HG03064 (cell line): ENCODE results near the gene ZFPM1.
"Not testable (repeated sequence)": the region's sequence is repeated elsewhere in the genome, so short reads cannot be mapped to it uniquely, and the experiment has no call there.

Experiments
- ATAC-seq: cut with Tn5 transposase; IDR thresholded peaks from one replicate; pipeline ENCODE4 v1.9.1; 2021; ENCODE audit warnings: low read depth; ENCODE audit not compliant: unreplicated experiment

ZFPM1 gene

DNA sequence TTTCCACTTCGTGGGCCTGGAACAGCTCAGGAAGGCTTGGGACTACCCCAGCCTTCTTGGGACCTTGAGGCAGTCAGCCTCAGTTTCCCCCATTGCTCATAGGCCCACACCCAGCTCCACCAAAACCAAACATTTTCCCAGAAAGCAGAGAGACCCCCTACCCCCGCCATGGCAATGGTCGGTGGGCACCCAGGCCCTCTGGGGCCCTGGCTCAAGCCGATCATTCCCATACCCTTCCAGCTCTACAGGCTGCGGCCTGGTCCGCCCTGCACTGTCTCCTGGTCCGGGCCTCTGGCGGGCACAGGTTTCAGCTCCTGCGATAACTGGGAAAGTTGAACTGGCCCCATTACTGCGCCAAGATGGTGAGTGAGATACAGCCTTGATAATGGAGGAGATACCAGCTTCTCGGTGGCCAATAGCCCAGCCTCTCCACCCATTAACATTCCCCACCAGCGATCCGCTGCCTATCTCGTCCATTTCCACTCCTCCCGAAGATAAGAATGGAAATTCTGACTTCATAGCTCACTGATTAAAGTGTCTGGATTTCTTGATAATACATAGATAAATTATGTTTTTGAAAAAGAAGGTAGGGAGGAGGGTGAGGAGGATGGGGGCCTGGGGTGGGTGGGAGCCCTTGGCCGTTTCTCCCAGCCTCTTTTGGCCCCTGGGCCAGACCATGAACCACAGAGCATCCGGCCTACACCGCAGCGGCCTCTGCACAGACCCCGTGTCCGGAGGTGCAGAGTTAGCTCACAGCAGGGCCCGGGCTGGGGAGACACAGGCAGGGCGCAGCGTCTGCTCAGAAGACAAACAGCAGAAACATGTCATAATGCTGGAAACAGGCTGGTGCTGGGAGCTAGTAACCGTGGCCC, 11.6 kb downstream of the ZFPM1 start:
- ATAC-seq = no peak

DNA sequence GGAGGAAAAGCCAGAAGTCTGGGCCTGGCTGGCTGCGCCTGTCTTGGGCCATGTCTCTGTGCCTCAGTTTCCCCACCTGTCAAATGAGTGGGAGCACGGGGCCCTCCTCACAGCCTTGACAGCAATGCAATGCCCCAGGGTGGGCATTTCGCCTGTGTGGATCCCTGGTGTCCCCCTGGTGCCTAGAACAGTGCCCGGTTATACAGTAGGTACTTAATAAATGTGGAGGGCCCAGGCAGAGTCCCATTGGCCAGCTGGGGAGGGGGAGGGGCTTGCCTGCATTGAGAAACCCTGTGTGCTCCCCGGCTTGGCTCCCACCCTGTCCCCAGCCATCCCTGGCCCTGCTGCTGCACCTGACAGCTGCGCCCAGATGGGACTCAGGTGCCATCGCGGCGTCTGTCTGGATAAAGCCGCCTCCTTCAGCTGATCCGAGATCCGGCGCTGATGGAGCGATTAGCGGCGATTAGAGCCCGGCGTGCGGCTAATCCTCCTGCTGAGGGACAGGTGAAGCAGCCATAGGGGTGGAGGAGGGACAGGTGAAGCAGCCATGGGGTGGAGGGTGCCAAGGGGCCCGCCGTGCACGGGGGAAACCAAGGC, 12.4 kb downstream of the ZFPM1 start:
- ATAC-seq = no peak

DNA sequence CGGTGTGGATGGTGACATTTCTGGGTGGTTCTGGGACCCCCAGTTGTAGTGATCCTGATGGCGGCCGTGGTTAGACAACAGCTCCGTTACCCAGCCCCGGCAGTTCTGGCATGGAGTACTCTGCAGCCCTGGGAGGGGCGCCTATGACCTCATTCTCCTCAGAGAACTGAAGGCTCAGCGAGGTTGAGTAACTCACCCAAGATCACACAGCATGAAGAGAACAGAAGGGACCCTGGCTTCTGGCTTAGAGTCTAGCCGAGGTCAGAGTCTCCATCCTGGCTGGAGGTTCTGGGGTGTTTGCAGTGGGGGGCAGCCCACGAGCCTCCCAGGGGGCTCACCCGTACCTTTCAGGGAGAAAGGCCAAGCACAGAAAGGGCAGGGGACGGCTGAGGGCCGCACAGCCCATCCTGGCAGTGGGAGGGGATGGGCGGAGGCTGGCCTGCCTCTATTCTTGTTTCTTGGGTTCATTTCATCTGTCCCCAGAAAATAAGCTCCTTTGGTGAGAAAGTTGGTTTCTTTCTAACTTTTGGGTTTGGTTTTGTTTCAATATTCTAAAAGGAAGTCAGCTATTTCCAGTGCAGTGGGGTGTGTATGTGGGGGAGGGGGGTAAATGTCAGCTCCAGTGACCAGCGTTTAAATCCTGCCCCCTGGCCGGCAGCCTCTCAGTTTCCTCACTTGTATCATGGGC, 13.2 kb downstream of the ZFPM1 start:
- no peak for ATAC-seq

DNA sequence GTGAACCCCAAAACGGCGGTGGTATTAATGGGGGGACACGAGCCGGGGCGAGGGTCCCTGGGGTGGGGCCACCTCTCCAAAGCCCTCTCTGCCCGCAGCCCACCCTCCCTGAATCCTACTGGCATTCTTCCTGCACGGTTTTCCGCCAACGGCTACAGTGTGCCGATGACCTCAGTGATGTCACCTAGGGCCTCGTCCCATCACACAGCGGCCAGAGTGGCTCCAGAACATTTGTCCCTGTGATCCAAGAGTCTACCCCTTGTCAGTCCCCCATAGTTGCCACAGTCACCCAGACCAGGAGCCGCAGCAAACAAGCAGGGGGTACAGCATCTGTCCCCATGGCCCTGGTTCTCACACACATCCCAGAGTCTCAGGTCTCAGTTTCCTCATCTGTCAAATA, 13.9 kb downstream of the ZFPM1 start:
- no peak for ATAC-seq

DNA sequence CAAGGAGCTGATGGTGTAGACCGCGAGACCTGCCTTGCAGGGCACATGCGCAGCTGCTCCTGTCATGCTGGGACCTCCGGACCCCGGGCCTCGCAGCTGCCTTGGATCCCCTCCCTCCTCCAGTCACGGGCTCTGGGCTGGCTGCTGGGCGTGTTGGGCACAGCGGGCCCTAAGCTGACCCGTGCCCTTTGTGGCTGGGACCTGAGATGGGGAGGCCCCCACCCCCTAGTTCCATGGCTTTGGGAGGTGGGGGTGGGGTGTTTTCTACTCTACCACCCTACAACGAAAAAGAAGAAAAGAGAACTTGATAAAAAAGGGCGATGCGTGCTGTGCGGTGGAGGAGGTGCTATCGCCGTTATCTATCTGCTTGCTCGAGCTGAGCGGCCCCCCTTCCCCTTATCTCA, 14.5 kb downstream of the ZFPM1 start:
- no peak for ATAC-seq

DNA sequence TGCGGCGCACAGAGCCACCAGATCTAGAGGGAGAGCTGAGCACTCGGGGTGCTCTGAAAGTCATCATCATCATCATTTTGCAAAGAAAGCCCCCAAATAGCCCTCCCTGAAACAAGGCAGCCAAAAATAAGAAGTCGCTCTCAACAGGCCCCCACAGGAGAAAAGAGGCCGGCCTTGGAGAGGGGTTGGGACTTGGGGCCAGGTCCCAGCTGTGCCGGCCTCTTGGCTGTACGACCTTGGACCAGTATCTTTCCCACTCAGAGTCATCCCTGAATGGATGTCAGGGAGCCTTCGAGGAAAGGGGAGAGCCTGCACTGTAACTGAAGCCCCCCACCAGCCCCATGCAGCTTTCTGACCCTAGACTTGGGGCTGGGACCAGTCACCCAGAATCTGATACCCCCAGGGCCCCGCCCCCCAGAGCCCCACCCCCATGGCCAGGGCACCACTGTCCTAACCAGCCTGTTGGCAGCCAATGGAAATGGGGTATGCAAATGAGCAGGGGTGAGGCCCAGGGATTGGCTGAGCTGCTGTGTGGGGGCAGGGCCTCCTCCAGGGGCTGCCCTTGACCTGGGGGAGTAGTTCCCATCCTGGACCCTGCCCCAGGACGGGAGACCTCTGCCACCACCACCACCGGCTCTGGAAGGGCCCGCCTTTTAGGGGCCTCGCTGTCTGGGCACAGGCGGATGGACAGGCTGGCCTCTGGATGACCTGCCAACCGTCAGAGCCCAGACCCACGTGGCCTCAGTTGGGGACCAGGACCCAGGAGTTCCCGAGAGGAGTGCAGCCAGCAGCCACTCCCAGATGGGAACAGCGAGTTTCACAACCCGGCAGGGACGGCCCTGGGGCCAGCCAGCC, 15.4 kb downstream of the ZFPM1 start:
- no peak for ATAC-seq

DNA sequence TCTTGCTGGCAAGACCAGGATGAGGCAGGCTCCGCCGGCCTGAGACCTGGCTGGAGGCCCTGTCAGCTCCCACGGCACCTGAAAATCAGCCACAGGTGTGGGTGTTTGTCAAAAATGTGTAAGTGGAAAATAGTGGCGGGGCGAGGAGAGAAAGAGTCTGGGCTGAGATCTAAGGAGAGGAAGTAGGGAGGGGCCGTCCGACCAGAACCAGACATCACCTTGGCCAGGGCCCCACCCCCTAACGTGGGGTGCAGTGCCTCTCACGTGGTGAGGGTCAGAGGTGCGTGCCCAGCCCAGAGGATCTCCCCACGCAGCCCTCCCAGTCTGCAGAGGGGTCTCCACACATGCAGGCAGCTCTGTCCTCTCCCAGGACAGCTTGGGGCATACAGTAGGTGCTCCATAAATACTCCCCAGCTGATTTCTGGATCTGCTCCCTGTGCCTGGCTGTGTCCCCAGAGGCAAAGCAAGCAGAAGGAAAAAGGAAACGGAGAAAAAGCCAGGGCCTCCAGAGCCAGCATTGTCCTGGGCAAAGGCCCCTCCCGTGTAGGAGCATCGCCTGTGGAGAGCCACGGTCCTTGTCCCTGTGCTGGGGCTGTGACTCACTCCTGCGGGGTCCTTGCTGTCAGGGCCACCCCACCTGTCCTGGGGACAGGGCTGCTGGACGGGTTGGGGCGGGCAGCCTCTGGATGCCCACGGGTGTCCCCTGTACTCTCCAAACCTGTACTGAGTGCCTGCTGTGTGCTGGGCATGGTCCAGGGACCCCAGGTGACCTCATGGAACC, 16.7 kb downstream of the ZFPM1 start:
- ATAC-seq = no peak

DNA sequence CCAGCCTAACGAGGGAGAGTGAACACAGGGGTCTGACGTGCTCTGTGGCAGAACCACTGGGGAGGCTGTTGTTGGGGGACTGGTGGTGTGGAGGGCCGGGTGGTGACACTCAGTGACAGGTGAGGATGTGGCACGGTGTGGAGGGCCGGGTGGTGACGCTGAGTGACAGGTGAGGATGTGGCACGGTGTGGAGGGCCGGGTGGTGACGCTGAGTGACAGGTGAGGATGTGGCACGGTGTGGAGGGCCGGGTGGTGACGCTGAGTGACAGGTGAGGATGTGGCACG, 17.3 kb downstream of the ZFPM1 start:
- ATAC-seq = not testable (repeated sequence)

DNA sequence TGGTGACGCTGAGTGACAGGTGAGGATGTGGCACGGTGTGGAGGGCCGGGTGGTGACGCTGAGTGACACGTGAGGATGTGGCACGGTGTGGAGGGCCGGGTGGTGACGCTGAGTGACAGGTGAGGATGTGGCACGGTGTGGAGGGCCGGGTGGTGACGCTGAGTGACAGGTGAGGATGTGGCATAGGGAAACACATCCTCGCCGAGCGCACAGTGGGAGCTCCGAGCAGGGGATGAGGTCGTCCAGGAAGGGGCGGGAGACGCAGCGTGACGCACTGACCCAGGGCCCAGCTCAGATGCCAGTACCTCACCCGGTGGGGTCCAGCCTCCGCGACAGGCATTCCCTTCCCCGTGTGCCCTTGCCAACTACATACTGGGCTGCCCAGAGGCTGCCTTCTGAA, 17.6 kb downstream of the ZFPM1 start:
- not testable (repeated sequence) for ATAC-seq

DNA sequence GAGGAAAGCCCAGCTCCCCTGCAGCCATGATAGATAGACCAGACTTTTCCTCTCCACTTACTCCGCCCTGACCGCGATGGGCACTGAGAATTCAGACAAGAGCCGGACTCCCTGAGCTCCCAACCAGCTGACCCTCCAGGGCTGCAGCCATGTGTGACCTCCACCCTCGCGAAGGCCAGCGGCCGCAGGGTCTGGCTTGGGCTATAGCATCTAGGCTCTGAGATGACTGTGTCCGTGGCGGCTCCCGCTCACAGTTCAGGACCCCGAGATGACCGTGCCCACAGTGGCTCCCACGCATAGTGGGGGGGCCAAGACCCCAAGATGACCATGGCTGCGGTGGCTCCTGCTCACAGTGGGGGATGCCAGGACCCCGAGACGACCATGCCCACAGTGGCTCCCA, 18.0 kb downstream of the ZFPM1 start:
- no peak for ATAC-seq

DNA sequence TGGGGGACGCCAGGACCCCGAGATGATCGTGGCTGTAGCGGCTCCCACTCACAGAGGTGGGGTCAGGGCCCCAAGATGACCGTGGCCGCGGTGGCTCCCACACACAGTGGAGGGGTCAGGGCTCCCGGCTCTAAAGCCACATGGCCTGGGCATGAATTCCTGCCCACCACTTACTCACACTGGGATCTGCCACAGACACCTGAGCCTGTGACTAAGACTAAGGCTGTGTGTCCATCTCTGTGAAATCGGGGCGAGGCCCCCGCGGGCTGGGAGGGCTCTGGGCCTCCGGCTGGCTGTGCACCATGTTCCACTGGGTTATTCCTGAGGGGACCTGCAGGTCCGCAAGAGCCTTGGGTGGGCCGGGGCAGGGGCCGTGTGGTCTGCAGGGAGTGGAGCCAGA, 18.5 kb downstream of the ZFPM1 start:
- ATAC-seq = no peak

DNA sequence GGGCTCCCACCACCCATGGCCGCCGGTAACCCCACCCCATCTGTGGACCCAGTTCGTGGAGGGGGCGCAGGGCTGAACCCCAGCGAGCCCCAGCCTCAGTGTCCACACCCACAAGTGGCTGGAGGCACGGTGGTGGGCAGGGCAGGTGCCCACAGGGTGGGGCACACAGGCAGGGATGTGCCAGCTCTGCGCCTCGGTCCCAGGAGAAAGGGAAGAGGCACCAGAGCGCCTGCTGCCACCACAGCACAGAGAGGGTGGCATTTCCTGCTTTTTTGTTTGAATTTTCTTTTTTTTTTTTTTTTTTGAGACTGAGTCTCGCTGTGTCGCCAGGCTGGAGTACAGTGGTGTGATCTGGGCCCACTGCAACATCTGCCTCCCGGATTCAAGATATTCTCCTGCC, 19.0 kb downstream of the ZFPM1 start:
- no peak for ATAC-seq

DNA sequence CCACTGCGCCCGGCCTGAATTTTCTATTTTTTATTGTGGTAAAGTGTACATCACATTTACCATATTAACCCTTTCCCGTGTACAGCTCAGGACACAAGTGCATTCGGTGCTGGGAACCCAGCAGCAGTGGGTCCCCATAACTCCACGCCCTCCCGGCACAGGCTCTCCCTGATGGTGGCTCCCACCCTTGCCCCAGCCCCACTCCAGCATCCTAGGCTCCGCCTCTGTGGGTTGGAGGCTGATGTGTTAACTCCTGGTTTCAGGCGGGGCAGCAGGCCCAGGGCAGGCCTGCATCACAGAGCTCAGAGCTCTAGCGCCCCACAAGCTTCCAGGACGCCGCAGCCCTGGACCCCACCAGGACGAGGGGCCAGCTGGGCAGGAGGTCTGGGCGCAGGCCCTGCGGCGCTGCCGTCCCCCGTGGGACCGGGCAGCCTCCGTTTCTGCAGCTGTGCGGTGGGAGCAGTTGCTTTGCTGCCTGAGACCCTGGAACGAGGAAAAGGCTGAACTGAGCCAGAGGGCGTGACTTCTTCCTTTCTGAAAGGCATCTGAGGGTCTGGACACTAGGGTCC, 19.6 kb downstream of the ZFPM1 start:
- no peak for ATAC-seq

DNA sequence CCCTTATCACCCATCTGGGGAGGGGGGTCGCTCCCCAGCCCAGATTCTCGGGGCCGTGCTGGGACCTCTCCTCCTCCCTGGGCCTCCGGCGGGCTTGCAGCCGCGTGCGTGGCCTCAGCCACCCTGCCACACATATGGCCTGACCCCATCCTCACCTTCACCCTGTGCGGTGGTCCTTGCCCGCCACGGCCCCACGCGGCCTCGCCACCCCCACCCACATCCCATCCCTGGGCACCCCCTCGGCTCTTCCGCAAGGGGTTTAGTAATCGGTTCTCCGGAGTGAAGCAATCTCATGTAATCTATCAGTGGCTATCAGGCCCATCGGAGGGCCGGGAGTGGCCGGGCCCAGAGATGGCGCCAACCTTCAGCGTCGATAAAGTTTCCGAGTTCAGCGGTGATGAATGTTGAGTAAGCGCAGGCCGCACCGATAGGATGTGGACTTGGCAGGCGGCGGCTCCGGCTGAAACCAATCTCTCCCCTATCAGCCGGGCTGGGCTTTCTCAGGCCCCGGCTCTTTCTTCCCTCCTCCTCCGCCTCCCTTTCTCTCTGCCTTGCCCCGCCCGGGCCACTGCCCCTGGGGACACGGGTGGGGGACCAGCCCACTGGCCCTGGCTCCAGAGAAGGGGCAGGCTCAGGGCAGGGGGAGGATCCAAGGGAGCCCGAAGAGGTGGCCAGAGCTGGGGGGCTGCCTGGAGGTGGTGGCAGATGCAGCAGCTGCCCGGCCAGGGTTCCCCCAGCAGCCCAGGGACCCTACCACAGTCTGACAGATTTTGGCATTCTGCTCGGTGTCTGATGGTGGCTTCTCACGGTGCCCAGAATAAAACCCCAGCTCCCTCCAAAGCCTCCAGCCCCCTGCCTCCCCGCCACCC, 20.8 kb downstream of the ZFPM1 start:
- ATAC-seq = no peak

DNA sequence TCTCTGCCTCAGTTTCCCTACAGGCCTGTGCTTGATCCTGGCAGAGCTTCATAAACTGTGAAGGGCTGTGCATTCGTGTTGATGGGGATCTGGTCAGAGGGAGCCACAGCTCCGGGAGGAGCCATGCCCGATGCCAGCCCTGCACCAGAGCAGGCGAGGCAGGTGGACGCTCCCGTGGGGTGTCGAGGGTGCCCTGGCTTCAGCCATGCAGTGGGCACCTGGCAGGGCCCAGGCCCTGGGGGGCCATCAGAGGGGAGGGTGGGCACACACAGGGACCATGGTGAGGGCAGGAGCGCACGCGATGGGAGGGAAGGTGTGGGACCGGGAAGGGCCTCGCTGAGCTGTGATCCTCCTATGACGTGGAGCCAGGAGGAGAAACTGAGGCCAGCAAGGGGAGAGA, 22.0 kb downstream of the ZFPM1 start:
- ATAC-seq = no peak

DNA sequence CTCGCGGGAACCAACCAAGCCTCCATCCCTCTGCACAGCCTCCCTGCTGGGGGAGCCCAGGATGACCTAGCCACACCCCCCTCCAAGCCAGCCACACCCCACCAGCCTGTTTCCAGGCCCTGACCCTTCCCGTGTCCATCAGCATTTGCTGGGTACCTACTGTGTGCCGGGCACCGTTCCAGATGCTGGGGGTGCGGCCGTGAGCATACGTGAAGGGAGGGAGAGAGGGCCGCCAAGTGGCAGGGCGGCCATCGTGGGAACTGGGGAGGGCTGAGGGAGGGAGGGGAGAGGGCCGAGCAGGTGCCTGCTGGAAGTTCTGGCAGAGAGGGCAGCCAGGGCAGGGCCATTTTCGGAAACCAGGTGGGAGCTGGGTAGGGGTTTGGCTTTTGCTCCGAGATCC, 23.1 kb downstream of the ZFPM1 start:
- ATAC-seq = no peak

DNA sequence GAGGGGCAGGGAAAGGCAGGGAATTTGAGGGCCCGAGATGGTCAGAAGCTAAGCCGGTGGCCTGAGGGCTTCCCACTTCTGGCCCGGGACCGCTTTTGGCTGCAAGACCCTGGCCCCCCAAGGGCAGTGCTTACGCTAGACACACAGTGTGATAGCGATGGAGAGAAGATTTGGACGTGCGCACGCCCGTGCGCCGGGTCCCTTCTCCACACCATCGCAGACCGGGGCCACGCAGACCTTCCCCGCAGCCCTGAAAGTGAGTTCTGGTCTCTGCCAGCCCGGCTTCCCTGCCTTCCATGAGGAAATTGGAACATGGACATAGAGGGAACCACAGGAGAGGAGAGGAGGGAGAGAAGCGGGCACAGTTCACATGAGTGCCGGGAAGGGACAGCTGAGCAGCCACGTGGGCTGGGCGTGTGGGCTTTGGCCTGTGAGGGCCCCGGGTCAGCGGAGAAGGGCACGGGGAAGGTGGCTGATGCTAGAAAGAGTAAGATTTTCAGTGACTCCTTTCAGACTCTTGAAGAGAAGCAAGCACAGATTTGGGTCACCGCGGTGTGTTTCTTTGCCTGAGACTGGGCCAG, 23.8 kb downstream of the ZFPM1 start:
- ATAC-seq = no peak

DNA sequence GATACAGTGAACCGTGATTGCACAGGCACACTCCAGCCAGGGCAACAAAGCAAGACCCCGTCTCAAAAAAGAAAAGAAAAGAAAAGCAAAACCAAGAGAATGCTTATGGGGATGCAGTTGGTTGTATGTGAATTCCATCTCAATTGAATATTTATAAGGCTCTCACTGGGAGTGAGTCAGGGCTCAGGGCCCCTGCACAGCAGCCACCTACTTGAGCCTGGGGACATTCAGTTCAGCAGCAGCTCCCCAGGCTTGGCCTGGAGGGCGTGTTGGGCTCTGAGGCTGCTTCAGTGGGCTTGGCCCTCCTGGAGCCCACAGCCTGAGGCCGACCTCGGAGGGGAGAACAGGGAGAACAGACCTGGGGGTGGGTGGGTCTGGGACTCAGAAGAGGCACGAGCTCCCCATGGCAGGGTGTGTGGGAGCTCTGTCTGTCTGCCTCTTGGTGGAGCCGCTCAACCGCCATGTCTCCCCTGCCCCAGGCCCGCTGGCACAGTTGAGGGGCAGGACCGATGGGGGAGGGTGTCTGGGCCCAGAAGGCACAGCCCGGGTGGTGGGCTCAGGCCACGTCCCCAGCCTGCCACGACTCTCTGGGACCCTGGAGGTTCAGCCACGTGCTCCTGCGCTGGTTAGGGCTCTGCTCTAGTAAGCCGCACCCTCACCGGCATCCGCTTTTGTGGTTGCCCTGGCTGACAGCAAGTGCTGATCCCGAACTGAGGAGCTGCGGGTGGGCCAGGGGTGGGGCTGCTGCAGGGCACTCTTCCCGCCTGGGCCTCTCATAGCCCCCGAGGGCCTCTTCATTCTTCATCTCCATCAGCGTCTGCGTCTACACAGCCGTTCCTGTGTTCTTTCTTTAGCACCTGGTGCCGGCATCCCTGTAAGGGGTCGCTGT, 24.8 kb downstream of the ZFPM1 start:
- no peak for ATAC-seq
